Glomerular visceral epithelial cell (primary cell): ENCODE results near the gene ACTR3C.
"Not testable (repeated sequence)": the region's sequence is repeated elsewhere in the genome, so short reads cannot be mapped to it uniquely, and the experiment has no call there.

Experiments used
- DNase-seq: peaks from one replicate; pipeline ENCODE4 v3.0.0-alpha.2; 2016; ENCODE audit errors: extremely low spot score

Gene ACTR3C

DNA sequence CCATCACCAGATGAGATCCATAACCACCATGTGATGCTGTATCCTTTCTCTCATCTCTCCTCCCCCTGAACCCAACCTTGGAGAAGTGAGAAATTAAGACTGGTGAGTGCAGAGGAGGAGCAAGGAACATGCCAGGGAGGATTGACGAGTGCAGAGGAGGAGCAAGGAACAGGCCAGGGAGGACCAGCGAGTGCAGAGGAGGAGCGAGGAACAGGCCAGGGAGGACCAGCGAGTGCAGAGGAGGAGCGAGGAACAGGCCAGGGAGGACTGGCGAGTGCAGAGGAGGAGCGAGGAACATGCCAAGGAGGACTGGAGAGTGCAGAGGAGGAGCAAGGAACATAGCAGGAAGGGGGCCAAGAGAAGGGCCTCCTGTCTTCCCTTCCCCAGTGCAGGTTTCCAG lies 118.8 kb downstream of the ACTR3C start:
- not testable (repeated sequence) for DNase-seq

DNA sequence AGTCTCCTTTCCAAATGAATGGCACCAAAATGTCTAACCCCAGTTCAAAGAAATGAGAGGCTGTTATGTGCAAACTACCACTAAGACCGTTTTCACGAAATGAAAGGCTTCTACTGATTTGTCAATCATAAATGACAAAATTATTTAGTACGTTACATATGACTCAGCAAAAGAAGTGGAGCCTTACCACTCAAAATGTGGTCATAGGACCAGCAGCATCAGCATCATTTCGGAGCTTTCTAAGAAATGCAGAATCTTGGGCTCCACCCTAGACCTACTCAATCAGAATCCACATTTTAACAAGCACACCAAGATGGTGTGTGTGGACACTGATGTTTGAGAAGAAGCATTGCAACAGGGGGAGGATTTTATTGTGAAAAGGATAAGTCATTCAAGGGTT lies 120.5 kb downstream of the ACTR3C start:
- not testable (repeated sequence) for DNase-seq
